AG09309 (cell line): ENCODE data around the gene RASSF3.

ENCODE experiments used
- DNase-seq: peaks from one replicate; pipeline ENCODE4 v3.0.0-alpha.2; 2010; ENCODE audit warnings: low read depth
- H3K4me3 ChIP-seq: 2 replicates; pipeline ENCODE4 v1.5.1; 2011; ENCODE audit warnings: mild to moderate bottlenecking, low read depth, low read length, moderate library complexity; ENCODE audit not compliant: control insufficient read depth
- CTCF ChIP-seq: IDR thresholded peaks from 2 replicates; pipeline ENCODE4 v1.5.1; 2011; ENCODE audit warnings: mild to moderate bottlenecking, low read depth, low read length, inconsistent platforms; ENCODE audit not compliant: insufficient read depth, control insufficient read depth; ENCODE audit errors: missing control alignments

Gene RASSF3

GRCh38 chr12:64724201-64724745, 114.0 kb downstream of the RASSF3 start:
- DNase-seq = no peak
- TF ChIP-seq CTCF = no peak
- no peak overlapping the region for H3K4me3 ChIP-seq

GRCh38 chr12:64729909-64730587, 119.8 kb downstream of the RASSF3 start:
- no peak for TF ChIP-seq CTCF
- no peak overlapping the region for H3K4me3 ChIP-seq
- DNase-seq = no peak

GRCh38 chr12:64730588-64730969, 120.3 kb downstream of the RASSF3 start:
- no peak overlapping the region for H3K4me3 ChIP-seq
- DNase-seq = no peak
- no peak for TF ChIP-seq CTCF

GRCh38 chr12:64731683-64732082, 121.4 kb downstream of the RASSF3 start:
- H3K4me3 ChIP-seq = no peak overlapping the region
- TF ChIP-seq CTCF = no peak
- DNase-seq = no peak

- no peak for DNase-seq
- no peak for TF ChIP-seq CTCF
- no peak overlapping the region for H3K4me3 ChIP-seq
Measured at GRCh38 chr12:64733857-64734256, 123.6 kb downstream of the RASSF3 start.

GRCh38 chr12:64735442-64735841, 125.1 kb downstream of the RASSF3 start:
- H3K4me3 ChIP-seq = no peak overlapping the region
- TF ChIP-seq CTCF = no peak
- DNase-seq = no peak
